Nucleus accumbens (tissue), 56 donors: ENCODE results near the gene ZFPM1.
A peak's percentile ranks its signal among the peaks of the same experiment; 100 is the strongest.

Source experiments
- DNase-seq, 56 donors: peaks; one replicate each; lab custom pipeline; 2025; lab: John Stamatoyannopoulos, UW

Gene ZFPM1

DNA sequence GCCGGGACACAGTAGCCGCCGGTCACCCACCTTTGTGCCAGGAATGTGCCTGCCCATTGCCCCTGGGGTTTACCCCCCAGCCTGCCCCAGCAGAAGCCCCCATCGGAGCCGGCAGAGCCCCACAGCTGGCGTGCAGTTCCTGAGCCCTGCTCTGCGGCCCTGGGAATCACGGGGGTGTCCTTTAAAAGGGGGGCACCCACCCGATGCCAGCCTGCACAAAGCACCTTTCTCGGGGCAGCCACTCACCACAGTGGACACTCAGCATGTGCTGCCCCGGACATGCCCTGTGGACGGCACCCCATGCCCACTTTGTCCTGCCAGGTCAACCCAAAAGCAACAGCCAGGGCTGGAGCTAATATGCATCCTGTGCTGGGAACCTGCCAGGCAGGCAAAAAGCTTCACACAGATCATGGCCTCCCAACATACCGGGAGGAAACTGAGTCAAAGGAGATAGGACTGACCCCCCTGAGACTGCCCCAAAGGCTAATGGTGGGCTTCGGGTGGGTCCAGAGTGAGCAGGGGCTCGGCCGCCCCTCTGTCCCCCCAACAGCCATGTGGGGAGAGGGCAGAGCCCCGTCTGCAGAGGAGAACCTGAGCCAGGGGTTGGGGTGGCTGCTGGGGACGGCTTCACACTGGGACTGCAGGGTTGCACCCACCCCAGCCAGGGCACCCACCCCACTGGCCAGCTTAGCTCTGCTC, 71.3 kb downstream of the ZFPM1 start:
- no peak for DNase-seq

DNA sequence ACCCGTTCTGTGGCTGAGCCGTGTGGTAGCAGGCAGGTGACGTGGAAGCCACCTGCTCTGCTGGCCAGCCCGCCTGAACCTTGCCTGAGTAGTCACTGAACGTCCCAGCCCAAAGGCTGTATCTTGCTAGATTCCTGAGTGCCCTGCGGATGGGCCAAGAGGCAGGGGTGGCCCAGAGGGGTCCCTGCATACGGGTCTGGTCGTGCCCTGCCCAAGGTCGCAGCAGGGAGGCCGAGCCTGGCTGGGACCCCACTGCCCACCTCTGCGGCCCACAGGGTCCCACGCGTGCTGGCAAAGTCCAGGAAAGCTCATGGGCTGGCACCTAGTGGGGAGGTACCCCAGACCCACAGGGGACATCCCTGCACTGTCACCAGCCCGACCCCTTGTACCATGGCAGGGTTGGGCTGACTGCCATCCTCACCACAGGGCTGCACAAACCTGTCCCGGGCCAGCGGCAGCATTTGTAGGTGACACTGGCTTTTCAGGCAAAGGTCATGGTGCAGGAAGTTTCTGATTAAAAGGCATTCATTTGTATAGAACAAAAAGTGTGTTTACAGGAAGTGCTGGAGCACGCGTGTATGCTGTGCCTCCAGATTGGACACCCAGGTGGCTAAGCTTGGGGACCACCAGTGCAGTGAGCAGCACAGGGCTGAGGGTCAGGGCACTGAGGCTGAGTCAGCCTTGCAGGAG, 72.0 kb downstream of the ZFPM1 start:
- no peak for DNase-seq

DNA sequence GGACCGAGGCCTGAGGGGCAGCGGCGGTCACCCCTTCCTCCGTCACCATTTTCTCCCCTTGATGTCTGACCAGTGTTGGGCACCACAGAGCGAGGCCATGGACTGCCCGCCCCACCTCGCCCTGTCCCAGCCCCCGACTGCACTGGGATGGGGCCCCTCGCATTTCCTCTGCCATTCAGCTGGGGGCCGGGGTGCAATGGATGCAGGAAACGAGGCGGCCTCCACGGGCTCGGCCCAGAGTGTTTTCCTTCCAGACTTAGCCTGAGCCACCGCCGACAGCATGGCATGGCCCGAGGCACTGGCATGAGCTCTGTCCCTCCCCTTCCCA, 72.5 kb downstream of the ZFPM1 start:
- no peak for DNase-seq

DNA sequence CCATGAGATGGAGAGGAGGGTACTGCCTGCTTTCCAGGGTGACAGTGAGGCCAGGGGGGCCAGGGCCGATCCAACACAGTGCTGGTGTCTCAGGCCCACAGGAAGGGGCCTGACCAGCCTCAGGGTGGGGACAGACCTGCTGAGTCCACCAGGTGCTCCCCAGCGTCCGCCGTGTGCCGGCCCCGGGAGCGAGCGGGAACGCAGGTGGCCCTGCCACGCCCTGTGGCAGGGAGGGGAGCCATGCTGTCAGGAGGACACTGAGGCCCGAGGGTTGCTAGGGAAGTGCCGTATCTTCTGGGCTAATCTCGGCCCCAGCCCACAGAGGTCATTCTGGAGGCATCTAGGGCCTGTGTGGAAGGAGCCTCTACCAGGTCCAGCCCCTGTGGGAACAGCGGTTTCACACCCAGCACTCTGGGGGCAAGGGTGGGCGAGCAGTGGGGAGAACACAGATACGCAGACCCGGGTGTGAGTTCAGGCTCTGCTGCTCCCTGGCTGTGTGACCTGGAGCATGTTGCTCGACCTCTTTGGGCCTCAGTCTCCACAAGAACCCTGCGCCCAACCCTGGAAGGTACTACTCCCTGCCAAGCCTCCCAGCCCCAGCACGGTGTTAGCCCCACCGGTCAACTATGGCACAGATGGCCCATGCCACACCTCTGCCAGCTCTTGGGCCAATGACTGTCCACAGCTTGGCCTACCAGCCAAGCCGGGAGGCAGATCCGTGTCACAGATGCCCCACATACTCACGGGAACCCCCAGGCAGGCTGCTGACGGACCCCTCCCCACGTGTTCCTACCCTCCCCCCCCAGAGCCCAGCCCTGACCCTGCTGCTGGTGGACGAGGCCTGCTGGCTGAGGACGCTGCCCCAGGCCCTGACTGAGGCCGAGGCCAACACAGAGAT, 73.2 kb downstream of the ZFPM1 start:
- DNase-seq: no peak

DNA sequence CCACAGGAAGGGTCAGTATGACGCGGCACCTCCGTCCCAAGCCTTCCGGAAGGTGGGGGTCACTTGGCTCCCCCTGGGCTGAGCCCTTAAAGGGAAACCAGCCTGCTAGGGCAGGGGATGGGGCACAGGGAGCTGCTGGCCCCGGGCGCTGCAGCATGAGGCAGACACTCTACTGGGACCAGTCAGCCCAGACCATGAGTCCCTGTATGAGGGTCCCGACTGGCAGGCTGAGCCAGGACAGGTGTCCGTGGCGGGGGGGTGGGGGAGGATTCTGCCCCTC, 73.8 kb downstream of the ZFPM1 start:
- no peak for DNase-seq

DNA sequence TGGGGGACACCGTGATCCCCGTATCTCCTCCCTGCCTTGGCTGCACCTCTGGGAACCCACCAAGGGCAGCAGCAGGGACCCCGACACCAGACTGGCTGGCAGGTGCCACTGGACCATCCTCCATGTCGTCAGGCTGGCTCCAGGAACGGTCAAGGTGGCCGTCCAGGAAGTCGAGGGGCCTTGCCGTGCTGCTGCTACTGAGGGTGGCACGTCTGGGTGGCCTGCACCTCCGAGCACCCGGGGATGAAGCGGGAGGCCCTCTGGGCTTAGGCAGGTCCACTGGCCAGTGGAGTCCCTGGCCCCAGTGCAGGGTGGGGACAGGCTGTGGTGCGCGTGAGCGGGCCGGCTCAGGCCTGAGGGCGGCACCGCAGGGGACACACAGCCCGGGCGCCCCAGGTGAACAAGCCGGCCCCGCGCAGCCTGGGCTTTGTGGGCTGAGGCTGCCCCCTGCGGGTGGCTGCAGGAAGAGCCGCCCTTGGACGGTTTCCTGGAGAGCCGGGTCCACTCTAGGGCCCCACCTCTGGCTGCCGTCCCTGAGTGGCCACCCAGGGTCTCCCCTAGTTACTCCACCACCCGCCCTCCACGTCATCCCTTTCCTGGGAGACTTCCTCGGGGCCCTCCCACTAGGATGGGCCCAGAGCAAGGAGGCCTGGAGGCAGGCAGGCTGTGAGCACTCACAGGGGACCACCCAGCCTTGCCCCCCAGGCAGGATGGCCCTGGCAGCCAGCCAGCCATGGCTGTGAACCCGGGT, 74.3 kb downstream of the ZFPM1 start:
- DNase-seq: peak in 28 of 56 donors; percentile 6 to 76 (median 26)

DNA sequence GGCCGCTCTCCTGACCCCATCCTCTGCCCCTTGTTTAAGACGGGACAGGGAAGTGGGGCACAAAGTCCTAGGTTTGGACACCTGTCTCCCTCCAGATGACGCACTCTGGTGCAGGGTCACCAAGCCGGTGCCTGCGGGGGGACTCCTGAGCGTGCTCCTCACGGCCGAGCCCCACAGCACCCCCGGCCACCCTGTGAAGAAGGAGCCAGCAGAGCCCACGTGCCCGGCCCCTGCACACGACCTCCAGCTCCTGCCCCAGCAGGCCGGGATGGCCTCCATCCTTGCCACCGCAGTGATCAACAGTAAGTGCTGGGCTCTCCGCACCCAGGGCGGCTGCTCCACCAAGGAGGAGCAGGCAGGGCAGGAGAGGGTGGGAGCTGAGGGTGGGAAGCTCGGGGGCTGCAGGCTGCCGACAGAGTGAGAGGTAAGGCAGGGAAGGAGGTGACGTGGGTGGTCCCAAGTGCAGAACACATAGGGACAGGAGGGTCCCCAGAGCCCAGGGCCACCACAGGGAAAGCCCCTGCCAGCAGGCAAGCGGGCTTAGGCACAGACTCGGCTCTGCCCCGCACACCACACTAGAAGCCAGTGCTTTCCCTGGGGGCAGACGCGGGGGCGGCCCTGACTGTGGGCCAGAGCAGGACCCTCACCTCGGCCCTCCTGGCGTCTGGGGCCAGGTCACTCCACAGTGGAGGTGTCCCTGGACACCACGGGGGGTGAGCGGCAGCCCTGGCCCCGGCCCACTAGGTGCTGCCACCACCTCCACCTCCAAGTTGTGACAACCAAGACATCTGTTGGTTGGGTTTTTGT, 75.1 kb downstream of the ZFPM1 start:
- no peak for DNase-seq

DNA sequence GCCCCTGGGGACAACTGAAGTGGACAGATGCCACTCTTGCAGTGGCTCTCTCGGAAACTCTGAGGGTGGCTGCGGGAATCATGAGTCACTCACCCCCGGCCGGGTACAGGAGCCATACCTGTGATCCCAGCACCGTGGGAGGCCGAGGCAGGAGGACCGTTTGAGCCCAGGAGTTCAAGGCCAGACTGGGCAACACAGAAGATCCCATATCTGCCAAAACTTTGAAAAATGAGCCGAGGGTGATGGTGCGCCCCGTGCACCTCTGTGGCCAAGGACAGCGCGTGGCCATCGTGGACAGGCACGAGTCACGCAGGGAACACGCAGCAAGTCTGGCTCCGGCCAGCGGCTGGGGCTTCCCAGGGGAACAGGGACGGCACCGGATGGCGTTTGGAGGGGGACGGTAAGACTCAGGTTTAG, 75.8 kb downstream of the ZFPM1 start:
- DNase-seq: no peak

DNA sequence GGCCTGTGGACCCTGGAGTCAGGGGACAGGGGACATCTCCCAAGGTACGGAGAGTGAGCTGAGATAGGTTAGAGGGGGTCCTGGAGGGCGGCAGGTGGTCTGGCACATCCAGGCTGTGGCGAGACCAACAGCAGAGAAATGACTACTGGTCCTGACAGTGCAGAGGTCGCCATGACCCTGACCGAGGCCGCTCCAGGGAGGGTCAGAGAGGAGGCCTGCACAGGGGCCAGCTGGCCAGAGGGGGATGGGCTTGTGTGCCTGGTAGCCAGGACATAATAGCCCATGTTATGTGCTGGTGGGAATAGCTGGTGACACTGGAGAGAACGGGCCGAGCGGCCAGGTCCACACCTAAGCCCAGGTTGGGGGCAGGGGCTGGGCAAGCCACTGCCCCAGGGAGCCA, 76.5 kb downstream of the ZFPM1 start:
- no peak for DNase-seq

DNA sequence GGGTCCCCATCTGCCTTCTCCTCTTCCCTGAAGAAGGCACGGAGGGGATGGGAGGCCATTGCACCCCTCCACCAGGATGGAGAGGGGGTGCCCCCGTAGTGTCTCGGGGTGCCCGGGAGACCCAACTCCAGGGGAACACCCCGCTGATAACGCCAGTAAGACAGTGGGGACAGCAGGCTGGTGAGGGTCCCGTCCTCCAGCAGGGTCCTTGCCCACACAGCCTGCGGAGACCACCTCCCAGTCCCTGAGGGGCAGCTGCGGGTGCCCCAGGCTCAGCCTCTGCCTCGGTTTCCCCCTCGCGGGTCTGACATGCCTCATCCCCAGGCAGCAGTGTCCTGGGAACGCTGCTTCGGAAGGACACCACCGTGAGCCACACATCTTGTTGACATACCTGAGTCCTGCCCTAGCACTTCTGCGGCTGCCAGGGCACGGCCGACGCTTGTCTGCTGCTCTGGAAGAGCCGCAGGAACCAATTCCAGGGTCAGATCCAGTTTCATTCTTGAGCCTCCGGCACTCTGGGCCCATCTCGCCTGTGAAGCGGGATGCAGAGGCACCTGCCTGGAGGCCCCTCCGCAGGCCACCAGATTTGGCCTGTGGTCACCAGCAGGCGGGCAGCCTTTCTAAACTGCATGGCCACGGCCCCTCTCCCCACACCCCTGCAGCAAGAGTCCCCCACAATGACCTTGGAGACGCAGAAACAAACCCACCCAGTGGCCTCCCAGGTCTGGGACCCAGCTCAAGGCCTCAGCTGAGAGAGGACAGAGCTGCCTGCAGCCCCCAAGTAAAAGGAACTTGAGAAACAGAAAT, 77.2 kb downstream of the ZFPM1 start:
- DNase-seq: no peak

DNA sequence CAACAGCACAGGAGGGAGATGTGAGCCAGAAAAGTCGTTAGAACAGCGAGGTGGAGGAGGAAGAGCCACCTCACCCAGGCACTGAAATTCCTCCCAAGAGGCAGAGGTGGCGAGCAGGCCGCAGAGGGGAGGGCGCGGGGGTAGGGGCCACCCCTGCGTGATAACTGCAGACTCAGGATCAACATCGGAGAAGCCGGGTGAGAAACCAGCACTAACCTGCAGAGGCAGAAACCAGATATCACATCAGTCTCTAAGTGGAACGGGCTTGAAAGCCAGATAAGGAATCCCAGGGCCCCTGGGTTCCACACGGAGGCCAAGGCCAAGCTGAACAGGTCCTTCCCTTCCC, 77.8 kb downstream of the ZFPM1 start:
- no peak for DNase-seq

DNA sequence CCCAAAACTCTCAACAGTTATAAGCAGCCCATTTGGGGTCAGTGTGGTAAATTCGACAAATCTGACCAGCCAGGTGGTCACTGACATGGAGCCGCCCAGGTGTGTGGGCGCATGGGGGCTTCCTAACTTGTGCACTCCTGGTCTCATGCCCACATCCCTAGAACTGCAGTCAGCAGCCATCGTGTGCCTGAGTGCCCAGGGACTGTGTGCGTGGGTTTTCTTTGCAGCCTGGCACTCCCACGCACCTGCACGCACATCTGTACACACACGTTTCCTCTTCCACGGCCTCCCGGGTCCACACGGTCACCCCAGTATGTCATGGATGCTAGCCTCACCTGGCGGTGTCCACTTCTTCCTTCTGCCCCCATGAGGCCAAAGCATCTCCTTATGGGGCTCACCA, 78.3 kb downstream of the ZFPM1 start:
- no peak for DNase-seq

DNA sequence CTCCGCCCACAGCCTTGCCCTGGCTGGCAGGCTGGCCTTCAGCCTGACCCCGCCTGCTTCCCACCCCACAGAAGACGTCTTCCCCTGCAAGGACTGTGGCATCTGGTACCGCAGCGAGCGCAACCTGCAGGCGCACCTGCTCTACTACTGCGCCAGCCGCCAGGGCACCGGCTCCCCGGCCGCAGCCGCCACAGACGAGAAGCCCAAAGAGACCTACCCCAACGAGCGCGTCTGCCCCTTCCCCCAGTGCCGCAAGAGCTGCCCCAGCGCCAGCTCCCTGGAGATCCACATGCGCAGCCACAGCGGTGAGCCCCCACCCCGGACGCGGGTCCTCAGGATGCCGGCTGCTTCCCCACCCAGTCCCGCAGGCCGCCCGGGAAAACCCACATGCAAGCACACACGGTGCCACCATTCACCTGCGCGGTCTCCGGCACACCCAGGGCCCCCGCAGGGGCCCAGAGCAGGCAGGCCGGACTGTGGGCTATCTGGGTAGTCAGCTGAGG, 78.9 kb downstream of the ZFPM1 start:
- peak in 1 of 56 donors; percentile 23 for DNase-seq

DNA sequence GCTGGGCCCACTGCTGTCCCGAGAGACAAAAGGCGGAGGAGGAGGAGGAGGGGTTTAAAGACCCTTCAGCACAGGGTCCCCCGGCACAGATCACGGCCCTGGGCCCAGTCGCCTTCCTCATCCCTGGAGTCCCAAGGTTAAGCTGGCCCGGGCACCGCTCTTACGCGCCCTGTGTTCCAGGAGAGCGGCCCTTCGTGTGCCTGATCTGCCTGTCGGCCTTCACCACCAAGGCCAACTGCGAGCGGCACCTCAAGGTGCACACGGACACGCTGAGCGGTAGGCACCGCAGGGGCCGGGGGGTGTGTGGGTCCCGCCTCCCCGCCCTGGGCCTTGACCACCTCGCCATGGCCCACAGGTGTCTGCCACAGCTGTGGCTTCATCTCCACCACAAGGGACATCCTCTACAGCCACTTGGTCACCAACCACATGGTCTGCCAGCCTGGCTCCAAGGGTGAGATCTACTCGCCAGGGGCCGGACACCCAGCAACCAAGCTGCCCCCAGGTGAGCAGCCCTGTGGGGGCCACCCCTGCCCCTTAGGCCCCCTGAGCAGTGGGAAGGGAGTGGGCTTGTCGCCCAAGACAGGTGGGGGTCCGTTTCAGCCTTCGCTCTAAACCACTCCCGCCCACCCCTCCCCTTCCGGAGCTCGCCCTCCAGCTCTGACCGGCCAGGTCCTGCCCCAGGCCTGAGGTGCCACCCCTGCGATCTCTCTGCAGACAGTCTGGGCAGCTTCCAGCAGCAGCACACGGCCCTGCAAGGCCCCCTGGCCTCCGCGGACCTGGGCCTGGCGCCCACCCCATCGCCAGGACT, 79.6 kb downstream of the ZFPM1 start:
- no peak for DNase-seq

DNA sequence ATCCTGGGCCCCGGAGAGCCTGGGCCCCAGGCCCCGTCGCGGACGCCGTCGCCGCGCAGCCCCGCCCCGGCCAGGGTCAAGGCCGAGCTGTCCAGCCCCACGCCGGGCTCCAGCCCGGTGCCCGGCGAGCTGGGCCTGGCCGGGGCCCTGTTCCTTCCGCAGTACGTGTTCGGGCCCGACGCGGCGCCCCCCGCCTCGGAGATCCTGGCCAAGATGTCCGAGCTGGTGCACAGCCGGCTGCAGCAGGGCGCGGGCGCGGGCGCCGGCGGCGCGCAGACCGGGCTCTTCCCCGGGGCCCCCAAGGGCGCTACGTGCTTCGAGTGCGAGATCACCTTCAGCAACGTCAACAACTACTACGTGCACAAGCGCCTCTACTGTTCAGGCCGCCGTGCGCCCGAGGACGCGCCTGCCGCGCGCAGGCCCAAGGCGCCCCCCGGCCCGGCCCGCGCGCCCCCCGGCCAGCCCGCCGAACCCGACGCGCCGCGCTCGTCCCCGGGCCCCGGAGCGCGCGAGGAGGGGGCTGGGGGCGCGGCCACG, 80.4 kb downstream of the ZFPM1 start:
- DNase-seq: peak in 46 of 56 donors; percentile 9 to 79 (median 48)

DNA sequence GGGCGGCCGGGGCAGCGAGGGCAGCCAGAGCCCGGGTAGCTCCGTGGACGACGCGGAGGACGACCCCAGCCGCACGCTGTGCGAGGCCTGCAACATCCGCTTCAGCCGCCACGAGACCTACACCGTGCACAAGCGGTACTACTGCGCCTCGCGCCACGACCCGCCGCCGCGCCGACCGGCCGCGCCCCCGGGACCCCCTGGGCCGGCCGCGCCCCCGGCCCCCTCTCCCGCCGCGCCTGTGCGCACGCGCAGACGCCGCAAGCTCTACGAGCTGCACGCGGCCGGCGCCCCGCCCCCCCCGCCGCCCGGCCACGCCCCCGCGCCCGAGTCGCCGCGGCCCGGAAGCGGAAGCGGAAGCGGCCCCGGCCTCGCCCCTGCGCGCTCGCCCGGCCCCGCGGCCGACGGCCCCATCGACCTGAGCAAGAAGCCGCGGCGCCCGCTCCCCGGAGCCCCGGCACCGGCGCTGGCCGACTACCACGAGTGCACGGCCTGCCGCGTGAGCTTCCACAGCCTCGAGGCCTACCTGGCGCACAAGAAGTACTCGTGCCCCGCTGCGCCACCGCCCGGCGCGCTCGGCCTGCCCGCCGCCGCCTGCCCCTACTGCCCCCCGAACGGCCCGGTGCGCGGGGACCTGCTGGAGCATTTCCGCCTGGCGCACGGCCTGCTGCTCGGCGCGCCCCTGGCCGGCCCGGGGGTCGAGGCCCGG, 81.0 kb downstream of the ZFPM1 start:
- peak in 49 of 56 donors; percentile 19 to 84 (median 66) for DNase-seq

DNA sequence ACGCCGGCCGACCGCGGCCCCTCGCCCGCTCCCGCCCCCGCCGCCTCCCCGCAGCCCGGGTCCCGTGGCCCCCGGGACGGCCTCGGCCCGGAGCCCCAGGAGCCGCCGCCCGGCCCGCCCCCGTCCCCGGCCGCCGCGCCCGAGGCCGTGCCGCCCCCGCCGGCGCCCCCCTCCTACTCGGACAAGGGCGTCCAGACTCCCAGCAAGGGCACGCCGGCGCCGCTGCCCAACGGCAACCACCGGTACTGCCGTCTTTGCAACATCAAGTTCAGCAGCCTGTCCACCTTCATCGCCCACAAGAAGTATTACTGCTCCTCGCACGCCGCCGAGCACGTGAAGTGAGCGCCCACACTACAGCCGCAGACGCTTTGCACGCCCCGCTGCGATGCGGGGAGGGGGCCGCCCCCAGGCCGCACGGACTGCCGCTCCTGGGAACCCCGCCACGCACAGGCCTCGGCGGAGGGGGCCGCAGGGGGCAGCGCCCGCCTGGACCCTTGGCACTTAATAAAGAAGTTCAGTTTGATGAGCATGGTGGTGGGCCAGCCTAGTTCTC, 81.6 kb downstream of the ZFPM1 start:
- peak in 5 of 56 donors; percentile 15 to 39 (median 26) for DNase-seq
